ENCODE results near the gene TRIM4.

The TRIM4 gene

GRCh38 chr7:99842926-99843325 lies 76.4 kb downstream of the TRIM4 start:
- TF ChIP-seq, protein P1, sequence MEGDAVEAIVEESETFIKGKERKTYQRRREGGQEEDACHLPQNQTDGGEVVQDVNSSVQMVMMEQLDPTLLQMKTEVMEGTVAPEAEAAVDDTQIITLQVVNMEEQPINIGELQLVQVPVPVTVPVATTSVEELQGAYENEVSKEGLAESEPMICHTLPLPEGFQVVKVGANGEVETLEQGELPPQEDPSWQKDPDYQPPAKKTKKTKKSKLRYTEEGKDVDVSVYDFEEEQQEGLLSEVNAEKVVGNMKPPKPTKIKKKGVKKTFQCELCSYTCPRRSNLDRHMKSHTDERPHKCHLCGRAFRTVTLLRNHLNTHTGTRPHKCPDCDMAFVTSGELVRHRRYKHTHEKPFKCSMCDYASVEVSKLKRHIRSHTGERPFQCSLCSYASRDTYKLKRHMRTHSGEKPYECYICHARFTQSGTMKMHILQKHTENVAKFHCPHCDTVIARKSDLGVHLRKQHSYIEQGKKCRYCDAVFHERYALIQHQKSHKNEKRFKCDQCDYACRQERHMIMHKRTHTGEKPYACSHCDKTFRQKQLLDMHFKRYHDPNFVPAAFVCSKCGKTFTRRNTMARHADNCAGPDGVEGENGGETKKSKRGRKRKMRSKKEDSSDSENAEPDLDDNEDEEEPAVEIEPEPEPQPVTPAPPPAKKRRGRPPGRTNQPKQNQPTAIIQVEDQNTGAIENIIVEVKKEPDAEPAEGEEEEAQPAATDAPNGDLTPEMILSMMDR (IDR thresholded peaks at IDR 0.05; ENCODE audit: control insufficient read depth, extremely low read depth, insufficient read depth), result no peak
- H3K4me3 ChIP-seq (ENCODE audit: low read depth, low read length), result no peak overlapping the region
- DNase-seq (ENCODE audit: low read depth), result no peak

Measured in LNCaP clone FGC (cell line).